Stimulated activated CD4-positive, alpha-beta T cell treated with anti-CD3 and anti-CD28 coated beads, Interleukin-12 subunit alpha, Interleukin-12 subunit beta, amount 100 ng/mL, for 4 hours (primary cell): ENCODE results near the gene ERAS.
"Not testable (repeated sequence)": the region's sequence is repeated elsewhere in the genome, so short reads cannot be mapped to it uniquely, and the experiment has no call there.

ENCODE experiments used
- DNase-seq: peaks from one replicate; pipeline ENCODE4 v3.0.0-alpha.2; 2020

ERAS gene

DNA sequence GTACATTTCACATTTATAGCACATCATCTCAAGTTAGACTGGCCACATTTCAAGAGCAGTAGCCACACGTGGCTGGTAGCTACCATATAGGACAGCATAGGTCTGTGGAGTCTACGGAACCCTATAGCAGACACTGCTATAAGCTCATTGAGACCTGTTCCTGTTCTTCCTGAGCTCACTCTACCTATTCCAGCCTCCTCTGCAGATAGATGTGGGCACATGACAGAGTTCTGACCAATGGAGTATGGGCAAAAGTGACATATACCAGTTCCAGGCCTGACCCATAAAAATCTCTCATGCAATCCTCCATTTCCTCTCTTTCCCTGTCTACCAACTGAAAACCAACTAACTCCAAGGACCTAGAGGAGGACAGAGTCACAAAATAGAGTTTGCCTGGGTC, 28.0 kb upstream of the ERAS start:
- no peak for DNase-seq

DNA sequence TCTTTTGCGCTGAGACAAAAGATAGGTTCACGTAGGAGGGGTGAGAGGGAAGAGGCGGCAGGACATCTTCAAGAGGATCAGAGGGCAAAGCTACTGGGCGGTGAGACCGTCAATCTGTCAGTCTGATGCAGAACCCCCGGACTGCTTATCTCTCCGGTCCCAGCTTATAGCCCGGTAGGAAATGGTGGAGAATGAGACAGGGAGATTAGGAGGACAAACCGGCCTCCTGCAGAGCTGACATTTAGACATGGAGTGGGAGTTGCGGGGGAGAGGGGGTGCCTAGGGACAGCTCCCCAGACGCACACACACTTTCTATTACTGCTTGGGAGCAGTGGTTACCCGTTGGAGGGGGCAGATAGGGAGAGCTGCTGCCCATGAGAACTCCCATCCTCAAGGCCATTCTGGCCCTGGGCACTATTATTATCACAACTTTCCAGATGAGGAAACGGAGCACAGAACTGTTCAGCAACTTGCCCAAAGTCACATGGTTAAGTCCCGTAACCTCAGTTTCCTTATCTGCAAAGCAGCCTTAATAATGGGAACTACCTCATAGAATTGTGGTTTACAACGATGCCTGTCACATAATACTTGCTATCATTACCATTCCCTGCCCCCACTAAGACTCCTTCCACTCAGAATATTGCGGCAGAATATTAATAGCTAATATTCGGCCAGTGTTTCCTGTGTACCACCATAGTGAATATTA, 25.6 kb upstream of the ERAS start:
- DNase-seq: no peak

DNA sequence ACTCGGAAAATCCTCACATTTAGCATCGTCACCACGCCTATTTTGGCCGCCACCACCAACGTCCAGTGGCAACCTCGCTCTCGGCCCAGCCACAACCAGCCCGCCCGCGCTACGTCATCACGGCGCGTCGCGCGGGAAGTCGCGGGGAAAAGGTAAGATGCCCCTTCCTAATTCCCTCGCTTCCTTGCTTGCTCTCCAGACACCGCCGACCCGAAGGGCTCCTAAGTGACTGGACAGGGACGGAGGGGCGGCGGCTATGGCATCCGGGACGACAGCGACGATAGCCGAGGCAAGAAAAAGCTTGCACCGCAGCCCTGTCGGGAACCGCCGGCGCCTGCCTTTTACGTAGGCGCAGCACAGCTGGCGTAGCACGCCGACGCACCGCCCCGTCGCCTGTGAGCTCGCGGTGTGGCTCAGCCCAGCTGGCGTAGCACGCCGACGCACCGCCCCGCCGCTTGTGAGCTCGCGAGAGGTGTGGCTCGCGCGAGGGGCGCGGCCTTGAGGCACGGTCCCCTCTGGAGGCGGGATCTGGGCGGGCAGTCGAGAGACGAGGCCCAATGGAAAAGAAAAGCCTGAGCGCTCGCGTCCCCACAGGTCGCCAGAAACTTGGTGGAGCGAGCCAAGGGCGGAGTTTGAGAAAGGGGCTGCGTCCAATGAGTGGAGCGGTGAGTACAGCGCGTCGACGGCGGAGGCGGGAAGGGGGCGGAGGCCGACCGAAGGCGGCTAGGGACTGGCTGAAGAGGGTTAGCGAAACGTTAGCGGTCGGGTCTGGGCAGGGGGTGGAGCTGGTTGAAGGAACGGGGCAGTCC, 24.8 kb upstream of the ERAS start, which contains the start of gene HDAC6:
Gene HDAC6, plus strand, starts transcription at position 788 of the 809 bp plus-strand sequence. CDS start 626 bp downstream, outside the sequence.
- peak; percentile 87 for DNase-seq

DNA sequence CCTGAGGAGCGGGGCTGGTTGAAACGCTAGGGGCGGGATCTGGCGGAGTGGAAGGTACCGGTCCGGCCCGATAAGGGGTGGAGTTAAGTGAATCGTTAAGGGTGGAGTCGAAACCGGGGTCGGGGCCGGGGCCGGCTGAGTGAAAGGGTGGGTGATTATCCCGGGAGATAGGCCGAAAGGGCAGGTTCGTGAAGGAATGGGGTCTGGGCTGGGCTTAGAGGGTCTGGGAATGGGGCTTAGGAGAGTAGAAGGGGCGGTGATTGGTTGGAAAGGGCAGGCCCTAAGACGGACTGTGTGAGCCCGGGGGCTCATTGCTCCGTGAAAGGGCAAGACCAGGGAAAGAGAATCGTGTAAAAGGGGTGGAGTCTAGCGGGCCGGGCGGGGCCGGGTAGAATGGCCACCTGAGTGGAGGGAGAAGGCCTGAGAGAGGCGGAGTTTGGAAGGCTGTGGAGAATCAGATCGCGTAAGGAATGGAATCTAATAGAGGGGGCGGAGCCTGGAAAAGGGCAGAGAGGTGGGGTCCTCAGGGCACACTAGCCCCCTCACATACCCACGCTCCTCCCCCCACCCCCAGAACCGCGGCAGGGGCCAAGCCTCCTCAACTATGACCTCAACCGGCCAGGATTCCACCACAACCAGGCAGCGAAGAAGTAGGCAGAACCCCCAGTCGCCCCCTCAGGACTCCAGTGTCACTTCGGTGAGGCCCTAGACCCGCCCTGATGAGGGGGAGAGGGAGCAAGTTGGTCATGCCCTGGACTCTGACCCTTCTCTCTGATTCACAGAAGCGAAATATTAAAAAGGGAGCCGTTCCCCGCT, 24.0 kb upstream of the ERAS start:
- peak; percentile 56 for DNase-seq

DNA sequence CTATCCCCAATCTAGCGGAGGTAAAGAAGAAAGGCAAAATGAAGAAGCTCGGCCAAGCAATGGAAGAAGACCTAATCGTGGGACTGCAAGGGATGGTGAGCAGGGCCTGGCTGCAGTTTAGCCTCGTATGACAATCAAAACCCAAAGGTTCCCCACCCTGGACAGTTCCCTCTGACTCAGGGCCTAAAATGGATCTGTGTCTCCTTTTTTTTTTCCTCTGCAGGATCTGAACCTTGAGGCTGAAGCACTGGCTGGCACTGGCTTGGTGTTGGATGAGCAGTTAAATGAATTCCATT, 23.5 kb upstream of the ERAS start:
- no peak for DNase-seq

DNA sequence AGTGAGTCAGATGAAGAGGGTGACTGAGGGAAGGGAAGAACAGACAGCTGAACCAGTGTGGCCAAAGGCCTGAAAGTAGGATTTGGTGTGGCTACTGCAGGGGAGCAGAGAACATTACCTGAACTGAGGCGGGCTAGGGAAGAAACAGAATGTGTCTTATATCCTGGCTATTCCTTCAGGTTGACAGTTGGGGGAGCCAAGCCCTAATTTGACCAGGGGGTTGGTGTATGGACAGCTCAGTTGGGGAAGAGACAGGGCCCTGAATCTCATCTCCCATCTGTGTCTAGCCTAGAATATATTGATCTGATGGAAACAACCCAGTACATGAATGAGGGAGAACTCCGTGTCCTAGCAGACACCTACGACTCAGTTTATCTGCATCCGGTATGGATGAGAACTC, 20.2 kb upstream of the ERAS start:
- no peak for DNase-seq

DNA sequence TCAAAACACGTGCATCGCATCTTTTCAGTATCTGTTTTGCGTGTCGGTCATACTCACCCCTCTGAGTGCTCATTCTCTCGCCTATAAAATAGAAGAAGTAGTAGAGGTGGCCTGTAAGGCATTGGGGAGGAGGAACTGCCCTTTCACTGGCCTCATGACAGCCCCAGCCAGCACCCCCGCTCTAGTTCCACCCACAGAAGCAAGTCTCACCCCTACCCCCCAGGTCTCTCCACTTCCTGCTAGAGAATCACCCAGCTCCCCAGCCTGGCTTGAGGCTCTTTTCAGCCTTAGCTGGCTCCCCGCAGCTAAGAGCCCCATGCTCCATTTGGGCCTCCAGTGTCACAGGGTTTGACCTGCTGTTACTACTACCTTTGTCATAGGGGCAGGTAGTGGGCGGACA, 12.7 kb upstream of the ERAS start:
- no peak for DNase-seq

DNA sequence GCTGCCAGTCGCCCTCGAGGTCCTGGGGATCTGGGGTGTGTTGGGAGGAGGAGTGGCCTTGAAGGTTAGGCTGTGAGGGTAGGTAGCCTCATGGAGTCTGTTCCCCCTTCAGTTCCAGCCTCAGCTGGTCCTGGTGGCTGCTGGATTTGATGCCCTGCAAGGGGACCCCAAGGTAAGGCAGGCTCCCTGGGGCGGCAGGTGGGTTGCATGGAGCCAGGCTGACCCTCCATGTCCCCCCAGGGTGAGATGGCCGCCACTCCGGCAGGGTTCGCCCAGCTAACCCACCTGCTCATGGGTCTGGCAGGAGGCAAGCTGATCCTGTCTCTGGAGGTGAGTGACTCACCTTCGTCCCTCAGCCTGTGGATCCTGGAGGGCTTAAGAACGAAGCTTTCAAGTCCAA, 11.6 kb upstream of the ERAS start:
- no peak for DNase-seq

DNA sequence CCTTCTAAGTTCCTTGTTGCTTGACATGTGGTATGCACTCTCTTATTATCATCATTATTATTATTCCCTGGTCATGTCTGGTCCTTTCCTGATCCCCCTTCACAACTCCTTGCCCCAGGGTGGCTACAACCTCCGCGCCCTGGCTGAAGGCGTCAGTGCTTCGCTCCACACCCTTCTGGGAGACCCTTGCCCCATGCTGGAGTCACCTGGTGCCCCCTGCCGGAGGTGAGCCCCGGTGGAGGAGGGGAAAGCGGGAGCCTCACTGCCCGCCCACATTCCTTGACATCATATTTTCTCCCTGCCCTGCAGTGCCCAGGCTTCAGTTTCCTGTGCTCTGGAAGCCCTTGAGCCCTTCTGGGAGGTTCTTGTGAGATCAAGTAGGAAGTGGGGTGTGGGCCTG, 11.0 kb upstream of the ERAS start:
- no peak for DNase-seq

DNA sequence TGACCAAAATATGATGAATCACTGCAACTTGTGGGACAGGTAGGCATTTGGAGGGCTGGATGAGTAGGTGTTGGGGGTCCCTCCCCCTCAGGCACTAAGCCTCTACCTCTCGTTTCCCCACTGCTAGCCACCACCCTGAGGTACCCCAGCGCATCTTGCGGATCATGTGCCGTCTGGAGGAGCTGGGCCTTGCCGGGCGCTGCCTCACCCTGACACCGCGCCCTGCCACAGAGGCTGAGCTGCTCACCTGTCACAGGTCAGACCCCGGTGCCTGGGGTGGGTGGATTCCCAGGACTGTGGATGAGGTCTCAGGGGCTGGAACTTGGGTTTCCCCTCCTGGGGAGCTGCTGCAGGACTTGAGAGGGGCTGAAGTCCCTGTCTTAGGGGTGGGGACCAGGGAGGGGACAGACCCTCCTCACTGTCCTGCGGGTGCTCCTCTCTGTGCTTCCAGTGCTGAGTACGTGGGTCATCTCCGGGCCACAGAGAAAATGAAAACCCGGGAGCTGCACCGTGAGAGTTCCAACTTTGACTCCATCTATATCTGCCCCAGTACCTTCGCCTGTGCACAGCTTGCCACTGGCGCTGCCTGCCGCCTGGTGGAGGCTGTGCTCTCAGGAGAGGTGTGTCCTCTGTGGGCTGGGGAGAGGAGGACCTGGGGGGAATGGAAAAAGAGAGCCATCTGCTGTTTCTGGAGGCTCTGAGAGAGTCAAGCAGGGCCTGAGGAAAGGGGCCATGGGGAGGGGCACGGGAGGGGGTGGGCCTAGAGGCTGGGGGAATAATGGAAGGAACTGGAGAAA, 10.1 kb upstream of the ERAS start:
- no peak for DNase-seq

DNA sequence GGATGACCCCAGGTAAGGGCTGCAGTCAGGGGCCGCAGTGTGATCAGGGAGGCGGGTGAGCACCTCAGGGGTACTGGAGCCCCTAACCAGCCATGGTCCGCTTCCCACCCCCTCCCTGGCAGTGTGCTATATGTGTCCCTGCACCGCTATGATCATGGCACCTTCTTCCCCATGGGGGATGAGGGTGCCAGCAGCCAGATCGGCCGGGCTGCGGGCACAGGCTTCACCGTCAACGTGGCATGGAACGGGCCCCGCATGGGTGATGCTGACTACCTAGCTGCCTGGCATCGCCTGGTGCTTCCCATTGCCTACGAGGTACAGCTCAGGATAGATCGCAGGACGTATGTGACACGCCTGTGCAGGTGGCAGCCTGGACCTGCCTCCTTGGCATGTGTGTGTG, 8.2 kb upstream of the ERAS start:
- DNase-seq: no peak

DNA sequence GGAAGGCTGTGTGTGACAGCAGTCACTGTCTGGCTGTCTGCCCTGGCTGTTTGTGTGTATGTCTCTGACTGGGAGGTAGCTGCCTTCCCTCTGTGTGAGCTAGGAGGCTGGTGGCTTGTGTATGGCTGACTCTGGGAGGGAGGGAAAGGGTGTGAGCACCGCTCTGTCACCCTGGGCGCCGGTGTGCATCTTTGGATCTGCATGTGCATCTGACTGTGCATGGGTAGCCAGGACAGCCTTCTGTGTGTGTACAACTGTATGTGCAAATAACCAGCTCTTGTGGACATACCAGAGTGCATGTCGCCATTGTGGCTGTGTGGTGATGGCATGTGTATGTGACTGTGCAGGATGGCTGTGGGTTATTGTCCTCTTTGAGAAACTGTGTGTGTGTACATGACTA, 7.4 kb upstream of the ERAS start:
- DNase-seq: no peak

DNA sequence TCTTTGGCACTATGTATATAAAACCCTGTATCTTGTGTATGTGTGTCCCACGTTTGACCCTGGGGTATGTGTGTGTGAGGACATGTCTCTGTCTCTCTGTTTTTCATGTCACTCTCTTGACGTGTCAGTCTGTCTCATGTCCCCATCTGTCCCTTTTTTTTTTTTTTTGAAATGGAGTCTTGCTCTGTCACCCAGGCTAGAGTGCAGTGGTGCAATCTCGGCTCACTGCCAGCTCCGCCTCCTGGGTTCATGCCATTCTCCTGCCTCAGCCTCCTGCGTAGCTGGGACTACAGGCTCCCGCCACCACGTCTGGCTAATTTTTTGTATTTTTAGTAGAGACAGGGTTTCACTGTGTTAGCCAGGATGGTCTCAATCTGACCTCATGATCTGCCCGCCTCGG, 6.9 kb upstream of the ERAS start:
- DNase-seq: not testable (repeated sequence)

DNA sequence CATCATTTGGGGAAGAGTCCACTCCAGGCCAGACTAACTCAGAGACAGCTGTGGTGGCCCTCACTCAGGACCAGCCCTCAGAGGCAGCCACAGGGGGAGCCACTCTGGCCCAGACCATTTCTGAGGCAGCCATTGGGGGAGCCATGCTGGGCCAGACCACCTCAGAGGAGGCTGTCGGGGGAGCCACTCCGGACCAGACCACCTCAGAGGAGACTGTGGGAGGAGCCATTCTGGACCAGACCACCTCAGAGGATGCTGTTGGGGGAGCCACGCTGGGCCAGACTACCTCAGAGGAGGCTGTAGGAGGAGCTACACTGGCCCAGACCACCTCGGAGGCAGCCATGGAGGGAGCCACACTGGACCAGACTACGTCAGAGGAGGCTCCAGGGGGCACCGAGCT, 3.3 kb upstream of the ERAS start:
- DNase-seq: no peak

DNA sequence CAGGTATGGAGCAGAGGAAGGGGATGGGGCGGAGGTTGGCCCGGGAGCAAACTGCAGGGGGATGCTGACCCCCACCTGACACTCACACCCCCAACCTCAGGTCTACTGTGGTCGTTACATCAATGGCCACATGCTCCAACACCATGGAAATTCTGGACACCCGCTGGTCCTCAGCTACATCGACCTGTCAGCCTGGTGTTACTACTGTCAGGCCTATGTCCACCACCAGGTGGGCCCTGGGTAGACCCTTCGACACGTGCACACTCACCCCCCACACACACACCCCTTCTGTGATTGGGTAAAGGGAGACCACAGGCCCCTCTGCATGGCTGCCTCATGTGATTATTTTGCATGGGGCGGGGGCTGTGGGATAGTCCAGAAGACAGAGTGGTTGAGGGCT, 2.2 kb upstream of the ERAS start:
- no peak for DNase-seq

DNA sequence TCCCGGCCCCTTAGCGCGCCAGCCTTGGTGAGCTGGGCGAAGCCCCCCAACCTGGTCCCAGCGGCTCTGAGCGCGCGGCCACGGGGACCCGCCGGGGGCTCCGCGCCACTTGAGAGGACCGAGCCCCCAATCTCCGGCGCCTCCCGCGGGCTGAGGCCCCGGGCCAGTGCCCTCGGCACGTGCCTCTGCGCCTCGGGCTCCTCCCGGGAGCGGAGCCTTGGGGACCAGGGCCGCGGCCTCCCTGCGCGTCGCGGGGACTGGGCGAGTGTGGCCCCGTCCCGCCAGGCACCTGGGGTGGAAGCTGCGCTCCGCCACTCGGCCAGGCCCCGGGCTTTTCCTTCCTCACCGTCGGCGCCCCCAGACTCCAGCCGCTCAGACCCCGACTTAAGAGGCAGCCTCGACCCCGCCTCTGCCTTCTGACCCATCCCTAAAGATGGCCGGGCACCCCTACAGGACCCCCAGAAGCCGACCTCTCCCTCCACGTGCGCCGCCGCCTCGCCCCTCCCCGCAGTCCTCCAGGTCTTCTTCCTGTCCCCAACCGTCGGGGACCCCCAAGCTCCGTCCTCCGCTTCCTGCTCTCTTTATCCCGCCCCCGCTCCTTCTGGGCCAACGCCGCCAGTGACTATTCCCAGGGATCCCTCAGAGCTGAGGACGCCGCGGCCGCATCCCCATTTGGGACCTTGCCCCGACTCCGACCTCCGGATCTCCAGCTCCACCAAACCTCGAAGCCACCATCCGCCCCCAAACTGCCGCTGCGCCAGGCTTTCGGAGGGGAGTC, 752 bp downstream of the ERAS start:
- DNase-seq: no peak

DNA sequence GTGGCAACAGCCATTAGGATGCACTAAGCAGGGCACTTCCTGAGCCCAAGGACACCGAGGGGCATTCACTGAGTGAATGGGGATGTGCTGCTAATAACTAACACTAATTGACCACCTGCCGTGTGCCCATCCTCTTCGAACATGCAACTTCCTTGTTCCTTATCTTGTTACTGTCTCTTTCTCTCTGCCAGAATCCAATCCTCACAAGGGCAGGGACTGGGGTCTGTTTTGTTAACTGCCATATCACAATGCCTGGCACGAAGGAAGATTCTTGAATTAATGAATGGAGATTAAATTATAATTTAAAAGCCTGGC, 1.3 kb downstream of the ERAS start:
- no peak for DNase-seq

DNA sequence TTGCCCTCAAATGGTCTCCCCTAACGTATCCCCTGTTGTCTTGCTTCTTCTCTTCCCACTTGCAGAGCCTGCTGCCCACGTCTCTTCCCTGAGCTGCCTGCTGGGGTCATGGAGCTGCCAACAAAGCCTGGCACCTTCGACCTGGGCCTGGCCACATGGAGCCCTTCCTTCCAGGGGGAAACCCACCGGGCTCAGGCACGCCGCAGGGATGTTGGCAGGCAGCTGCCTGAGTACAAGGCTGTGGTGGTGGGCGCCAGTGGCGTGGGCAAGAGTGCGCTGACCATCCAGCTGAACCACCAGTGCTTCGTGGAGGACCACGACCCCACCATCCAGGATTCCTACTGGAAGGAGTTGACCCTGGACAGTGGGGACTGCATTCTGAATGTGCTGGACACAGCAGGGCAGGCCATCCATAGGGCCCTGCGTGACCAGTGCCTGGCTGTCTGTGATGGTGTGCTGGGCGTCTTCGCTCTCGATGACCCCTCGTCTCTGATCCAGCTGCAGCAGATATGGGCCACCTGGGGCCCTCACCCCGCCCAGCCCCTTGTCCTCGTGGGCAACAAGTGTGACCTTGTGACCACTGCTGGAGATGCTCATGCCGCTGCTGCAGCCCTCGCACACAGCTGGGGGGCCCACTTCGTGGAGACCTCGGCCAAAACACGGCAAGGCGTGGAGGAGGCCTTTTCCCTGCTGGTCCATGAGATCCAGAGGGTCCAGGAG, 2.9 kb downstream of the ERAS start:
- DNase-seq: no peak

DNA sequence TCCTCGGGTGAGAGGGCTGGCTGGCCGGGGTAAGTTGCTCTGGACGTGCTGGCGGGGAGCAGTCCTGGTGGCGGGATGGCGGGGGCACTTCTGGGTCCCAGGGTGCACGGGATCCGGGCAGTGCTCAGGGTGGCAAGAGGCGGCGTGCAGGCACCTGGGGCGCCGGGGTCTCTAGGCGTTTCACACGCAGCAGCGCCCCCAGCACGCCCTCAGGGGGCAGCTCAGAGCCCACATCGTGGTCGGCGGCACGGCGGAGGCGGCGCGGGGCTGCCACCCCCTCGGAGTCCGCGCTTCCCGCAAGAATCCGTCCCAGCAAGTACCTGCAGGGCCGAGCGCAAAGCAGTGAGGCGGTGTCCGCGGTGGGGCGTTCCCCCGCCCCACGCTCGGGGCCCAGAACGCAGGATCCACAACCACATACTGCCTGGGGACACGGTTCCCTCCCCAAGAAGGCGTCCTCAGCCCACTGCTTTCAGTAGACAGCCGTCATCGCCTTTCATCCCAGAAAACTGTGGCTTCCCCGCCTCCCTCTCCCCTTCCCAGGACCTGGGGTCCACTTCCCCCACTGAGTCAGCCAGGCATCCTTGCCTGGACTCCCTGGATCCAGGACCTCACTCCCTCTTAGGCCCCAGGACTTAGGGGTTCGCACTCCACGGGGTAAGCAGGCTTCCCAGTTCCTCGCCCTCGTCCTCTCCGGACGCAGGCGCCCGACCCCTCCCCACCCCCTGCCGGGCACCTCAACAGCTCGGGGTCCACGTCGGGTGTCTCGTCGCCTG, 5.0 kb downstream of the ERAS start:
- no peak for DNase-seq

DNA sequence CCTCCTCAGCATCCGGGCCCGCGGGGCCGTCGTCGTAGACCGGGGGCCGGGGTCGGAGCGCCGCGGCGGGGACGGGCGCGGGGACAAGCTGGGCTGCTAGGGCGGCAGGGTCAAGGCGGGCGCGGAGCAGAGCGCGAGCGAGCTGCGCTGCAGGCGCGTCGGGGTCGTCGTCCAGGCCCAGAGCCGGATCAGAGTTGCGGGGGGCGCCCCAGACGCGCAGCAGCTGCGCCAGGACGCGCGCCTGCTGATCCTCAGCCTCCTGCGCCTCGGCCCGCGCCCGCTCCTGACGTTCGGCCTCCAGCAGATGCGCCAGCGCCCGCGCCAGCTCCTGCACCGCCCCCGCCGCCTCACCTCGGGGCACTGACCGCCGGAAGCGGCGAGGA, 5.6 kb downstream of the ERAS start:
- no peak for DNase-seq

DNA sequence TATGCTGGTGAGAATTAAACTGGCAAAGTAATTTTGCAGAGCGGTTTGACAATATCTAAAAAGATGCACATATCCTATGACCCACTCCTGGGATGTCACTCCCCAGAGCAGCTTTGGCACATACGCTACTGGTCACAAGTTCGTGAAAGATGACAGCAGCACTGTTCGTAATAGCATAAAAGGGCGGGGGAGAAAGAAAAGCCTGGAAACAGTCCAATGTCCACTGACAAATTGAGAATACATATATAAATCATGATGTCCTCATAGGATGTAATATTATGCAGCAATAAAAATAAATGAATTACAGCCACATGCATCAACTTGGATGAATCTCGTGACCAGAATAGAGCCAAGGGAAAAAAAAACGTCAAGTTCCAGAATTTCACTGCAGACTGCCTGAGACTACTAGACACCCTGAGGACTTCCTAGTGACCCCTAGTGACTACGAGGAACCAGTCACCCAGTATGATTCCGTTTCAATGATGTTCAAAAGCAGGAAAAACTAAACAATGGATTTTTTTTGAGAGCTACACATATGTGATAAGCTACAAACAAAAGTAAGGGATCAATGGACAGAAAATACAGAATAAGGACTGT, 7.3 kb downstream of the ERAS start:
- DNase-seq: no peak
